Kasumi-1 (cell line): ENCODE results near the gene RALGPS2.

ENCODE experiments used
- DNase-seq, 2 experiments: peaks; one replicate each; lab custom pipeline; 2025; lab: John Stamatoyannopoulos, UW

Gene RALGPS2, protein sequence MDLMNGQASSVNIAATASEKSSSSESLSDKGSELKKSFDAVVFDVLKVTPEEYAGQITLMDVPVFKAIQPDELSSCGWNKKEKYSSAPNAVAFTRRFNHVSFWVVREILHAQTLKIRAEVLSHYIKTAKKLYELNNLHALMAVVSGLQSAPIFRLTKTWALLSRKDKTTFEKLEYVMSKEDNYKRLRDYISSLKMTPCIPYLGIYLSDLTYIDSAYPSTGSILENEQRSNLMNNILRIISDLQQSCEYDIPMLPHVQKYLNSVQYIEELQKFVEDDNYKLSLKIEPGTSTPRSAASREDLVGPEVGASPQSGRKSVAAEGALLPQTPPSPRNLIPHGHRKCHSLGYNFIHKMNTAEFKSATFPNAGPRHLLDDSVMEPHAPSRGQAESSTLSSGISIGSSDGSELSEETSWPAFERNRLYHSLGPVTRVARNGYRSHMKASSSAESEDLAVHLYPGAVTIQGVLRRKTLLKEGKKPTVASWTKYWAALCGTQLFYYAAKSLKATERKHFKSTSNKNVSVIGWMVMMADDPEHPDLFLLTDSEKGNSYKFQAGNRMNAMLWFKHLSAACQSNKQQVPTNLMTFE

DNA sequence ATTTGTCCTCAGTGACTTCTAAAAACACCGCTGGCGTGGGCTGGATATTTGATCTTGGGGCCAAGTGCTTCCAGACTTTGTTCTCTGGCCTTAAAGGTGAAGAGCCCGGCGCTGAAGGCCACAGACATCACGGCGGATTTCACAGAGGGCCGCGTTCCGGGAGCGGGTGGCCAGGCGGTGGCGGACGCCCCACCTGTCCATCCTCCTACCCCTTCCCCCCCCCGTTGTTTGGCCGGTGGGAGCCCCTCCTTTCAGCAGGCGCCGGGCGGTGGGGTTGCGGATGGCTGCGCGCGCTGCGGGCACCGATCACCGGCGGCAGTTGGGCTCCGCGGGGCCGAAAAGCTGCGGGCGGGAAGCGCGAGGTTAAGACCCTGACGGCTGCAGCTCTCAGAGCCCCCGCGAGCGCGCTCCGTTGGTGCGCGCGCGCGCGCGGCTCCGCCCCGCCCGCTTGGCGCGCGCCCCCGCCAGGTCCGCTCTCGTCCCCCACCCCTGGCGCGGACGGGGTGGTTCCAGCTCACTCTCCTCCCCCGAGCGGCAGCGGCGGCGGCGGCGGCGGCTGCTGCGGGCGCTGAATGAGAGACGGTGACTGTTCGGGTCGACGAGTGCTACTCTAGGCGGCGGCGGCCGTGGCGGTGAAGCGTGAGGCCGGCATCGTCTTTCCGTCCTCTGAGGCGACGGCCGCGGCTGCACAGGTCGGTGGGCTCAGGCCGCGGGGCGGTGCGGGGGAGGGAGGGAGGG is at the start of gene RALGPS2:
TSS of gene RALGPS2 (plus strand) at position 517 of the 738 bp plus-strand sequence. CDS start 51,521 bp downstream, outside the sequence.
- peak; percentile 44 to 64 for DNase-seq

DNA sequence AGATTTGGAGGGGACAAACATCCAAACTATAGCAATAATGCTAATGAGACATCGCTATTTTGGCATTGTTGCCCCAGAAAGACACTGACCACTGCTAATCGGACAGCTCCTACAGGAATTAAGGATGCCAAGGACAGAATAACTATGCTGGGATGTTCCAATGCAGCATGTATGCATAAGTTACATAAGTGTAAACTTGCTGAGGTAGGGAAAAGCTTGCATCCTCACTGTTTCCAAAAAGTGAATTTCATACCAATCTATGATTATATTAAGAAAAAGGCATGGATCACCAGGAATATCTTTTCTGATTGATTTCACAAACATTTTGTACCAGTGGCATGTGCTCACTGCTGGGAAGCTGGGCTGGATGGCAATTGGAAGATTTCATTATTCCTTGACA is 45.8 kb upstream of the RALGPS2 start:
- DNase-seq, result no peak

DNA sequence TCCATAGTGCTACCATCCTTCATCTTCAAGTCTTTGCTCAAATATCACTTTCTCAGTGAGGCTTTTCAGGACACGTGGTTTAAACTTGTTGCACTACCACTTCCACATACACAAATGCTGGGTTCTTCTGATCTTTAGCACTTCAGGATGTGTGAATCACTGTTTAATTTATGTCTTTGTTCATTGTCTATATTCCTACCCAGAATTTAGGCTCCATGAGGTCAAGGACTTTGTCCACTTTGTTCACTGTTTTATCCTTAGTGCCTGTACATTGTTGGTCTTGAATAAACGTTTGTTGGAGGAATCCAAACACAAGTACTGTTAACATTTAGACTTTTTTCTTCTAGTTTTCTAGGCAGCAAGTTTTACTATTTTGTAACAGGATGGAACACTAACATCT is 42.6 kb upstream of the RALGPS2 start:
- DNase-seq, result no peak

DNA sequence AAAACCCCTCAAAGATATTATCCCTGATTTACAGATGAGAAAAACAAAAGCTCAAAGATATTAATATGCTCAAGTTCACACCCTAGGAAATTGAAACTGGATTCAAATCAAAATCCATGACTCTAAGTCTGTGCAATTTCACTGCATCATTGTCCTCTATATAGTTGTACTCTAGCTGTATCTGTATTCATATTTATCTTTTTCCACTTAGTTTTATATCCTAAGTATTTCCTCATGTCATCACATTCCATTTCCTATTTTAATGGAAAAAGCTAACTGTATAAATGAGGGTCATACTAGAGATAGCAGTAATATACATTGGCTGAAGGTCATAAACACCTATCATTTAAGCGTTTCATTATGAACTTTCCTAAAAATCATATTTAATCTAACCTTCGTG is 42.2 kb upstream of the RALGPS2 start:
- DNase-seq, result no peak

DNA sequence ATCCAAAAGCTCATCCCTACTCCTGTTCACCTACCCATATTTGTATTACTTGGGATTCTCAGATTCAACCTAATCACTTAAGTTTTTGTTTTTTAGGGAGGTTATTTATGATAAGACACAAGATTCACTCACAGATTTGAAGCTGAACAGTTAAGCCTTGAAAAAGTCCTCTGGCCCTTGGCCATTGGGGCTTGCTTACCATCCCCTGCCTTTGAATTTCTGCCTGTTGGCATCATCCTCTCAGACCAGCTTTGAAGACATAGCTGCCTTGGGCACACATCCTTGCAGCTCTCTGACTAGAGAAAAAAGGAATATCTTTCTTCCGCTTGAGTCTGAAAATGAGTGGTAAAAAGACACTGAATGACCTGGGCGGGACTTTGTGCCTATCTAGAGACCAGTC is 41.8 kb upstream of the RALGPS2 start:
- no peak for DNase-seq

DNA sequence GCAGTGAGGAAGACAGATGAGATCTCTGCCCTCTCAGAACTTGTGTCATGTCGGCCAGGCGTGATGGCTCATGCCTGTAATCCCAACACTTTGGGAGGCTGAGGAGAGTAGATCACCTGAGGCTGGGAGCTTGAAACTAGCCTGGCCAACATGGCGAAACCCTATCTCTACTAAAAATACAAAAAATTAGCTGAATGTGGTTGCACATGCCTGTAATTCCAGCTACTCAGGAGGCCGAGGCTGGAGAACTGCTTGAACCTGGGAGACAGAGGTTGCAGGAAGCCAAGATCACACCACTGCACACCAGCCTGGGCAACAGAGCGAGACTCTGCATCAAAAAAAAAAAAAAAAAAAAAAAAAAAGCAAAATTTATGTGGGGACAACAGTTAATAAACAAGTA is 40.9 kb upstream of the RALGPS2 start:
- no peak for DNase-seq

DNA sequence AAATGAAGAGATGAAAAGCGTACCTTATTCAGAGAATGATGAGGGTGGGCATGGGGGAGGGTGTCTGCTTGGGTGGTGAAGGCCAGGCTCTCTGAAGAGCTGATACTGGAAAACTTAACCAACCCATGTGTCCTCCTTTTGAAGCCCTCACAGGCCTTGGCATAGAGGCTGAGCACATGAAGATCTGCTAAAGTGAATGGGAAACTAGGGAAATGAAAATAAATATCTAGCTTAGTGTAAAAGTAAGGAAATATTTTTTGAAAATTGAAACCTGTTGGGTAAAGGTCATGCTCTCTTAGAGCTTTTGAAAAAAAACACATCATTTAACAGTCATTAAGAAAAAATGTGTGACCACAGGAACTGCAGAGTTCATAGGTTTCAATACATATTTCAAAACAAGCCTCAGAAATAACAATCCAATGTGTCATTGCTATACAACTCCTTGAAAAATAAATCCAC is 40.5 kb upstream of the RALGPS2 start:
- no peak for DNase-seq

DNA sequence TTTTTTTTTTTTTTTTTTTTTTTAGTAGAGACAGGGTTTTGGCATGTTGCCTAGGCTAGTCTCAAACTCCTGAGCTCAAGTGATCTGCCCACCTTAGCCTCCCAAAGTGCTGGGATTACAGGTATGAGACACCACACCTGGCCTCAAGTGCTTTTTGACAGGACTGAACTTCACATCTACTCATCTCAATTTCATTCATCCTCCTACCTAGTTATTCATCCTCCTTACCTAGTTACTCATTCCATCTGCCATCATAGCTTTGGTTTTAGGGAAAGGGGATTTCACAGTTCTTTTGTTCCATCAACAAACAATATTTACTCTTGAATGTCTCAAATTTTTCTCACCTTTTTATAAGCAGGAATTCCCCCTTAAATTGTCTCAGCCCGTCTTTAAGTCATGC is 38.6 kb upstream of the RALGPS2 start:
- DNase-seq, result no peak

DNA sequence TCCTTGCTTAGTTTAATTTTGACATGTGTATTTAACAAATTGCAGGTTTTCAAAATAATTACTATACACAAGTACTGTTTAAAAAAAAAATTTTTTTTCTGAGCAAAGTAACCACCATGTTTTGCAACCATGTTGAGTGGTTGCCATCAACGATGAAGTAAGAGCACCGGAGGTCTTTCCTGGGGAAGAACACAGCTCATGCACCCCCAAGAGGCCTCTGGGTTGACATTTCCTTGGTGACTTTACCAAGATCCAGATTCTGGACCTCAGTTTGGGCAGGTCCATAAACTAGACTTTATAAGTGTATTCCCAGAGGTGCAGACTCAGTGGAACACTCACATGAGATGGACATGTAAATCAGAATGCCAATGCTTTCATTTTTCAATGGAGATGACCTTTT is 36.8 kb upstream of the RALGPS2 start:
- no peak for DNase-seq

DNA sequence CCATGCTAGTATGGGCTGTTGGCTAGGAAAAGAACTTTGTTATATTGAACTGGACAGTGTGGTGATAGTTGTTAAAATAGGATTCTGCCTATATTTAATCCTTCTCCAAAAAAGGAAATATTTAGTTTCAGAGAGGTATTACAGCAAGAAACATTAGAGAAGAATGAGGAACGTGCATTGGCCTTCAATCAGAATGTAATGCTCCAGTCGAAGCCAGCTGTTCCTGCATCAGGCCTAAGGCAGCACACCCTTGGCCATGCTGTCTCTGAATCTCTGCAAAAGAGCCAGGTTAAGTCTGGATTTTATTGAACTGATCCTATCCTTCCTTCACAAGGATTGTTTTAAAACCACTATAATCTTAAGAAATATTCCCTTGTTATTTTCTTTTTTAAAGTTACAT is 35.3 kb upstream of the RALGPS2 start:
- DNase-seq, result no peak

DNA sequence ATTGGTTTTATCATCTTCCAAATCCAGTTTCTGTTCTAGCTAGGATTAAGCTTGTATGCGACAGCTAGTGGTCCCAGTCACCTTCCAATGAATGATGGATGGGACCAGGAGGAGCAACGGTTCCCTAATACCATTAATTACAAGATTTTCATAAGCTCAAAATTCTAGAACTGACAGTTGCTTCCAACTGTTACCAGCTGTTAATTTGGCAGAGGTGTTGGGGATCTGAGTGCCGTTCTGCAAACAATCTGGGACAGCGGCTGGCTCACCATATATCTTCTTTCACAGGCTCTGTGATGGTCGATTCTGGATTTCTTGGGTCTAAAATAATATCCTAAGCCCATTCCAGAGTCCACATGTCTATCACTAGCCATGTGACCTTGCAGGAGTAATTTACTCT is 34.5 kb upstream of the RALGPS2 start:
- DNase-seq, result no peak

DNA sequence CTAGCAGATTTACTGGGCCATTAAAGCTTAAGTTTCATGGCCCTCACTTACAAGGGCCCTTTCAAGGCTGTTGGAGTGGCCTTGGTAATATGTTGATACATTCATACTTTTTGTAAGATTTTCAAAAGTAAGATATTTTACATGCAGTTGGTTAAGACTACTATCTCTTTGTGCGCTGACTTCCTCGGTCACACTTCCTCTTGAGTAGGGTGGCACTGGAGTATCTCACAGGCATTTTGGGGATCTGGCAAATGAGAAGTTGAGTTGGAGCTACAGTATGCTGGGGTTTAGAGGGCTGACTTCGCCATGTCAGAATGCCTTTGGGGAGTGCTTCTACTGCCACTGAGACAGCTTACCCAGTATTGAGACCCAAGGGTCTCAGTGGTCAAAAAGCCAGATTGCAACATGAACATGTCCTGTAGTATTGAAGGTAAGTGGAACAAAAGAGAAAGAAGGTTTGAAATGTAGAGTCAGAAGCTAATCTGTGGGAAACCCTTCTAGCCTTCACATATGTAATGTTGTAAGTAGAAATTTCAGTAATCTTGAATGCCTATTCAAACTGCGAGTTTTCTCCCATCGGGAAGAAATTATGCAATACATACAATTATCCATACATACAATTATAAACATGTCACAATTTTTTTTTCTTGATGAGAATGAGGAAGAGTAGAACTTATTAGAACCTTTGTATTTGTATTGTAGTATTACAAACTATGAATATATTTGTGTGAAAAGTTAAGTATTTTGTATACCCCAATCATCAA is 32.3 kb upstream of the RALGPS2 start:
- no peak for DNase-seq

DNA sequence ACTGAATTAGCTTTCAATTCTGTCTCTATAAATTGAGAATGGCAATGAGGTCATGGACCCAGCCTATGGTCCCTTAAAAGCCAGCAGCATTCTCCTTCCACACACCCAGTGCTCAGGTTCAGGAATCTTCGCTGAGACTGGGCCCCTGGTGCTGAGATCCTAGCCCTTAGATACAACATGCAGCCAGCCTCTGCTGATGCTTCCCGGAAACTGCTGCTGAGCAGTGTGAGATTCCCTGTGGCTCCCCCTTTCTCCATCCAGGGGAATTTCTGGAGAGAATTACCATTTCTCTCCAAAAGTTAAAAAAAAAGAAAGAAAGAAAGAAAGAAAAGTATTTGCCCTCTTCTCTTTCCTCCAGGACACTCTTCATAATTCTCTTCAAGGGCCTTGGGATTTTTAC is 31.7 kb upstream of the RALGPS2 start:
- DNase-seq, result no peak

DNA sequence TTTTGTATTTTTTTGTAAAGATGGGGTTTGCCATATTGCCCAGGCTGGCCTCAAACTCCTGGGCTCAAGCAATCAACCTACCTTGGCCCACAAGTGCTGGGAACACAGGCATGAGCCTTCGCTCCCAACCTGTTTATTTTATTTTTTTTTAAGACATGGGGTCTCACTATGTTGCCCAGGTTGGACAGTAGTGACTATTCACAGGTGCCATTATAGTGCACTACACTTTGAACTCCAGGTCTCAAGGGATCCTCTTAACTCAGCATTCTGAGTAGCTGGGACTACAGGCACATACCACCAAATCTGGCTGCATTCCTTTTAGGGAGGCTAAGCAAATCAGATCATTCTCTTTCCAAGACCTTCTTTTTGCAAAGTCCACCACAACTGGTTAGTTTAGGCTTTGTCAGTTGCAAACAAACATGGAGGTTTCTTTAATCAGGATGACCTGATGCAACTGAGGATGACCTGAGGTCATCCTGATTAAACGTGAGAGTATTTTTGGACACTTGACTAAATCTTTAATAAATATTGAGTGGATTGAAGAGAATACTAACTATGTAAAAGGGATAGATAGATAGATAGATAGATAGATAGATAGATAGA is 30.0 kb upstream of the RALGPS2 start:
- DNase-seq, result no peak

DNA sequence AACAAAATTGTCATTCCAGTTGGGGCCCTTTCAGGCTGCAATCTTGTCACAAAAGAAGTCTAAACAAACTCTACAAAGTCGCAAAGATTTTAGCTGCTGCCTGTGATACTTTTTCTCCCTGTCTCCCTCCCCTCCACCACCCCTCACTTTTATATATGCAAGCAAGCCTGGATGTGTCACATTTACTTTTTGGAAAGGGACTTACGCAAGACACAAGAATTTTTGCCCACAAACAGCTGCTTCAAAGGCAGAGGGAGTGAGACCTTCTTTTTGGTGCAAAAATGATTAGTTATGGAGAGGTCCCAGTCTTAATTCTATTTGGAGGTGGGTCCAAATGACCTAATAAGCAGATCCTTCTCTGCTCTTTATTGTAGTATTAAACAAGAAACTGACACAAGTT is 22.9 kb upstream of the RALGPS2 start:
- no peak for DNase-seq

DNA sequence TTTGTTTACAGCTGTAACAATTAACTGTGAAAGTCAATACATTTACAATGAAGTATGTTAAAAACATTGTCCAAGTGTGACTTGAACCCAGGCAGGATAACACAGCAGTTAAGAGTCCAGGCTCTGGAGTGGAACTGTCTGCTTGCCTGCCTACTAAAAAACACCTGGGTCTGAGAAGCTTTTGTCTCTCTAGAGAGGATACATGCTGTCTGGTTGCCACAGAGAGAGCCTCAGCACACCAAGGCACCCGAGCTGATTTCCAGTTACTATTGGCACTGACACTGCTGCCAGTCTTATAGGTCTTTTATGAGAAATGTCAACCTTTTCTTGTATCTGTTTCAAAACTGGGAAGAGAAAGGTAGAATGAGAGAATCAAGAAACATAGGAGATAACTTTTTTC is 20.2 kb upstream of the RALGPS2 start:
- DNase-seq, result no peak

DNA sequence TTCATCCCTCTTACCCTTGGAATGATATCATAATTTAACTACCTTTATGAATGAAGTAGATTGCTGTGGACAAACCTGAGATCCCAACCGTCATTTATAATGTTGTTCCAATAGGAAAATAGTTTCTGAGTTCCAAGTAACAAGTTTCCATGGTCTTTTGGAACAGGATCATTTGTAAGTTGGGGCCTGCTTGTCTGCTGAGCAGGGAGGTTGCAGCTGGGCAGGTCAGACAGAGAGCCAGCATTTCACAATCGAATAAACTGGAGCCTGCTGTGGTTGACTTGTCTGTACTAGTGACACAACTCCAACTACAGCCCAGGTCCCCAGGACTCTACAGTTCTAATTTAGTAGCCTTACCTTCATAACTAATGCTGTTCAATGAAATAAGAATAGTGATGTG is 18.6 kb upstream of the RALGPS2 start:
- DNase-seq, result no peak

DNA sequence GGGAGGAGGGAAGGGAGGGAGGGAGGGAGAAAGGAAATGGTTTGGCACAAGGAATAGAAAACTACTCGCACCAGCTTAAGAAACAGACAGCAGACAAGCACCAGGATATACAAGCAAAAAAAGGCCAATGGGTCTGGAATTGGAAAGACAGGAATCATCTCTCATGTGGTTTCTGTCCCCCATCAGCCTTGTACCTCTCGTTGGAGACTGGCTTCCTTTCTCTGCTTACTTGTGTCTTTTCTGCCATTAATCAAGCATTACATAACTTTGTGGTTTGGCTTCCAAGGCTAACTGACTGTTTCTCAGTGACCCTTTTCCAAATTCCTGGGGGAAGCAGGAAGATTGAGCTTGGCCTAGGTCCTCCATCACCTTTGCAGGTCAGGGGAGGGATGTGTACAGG is 11.8 kb upstream of the RALGPS2 start:
- no peak for DNase-seq

DNA sequence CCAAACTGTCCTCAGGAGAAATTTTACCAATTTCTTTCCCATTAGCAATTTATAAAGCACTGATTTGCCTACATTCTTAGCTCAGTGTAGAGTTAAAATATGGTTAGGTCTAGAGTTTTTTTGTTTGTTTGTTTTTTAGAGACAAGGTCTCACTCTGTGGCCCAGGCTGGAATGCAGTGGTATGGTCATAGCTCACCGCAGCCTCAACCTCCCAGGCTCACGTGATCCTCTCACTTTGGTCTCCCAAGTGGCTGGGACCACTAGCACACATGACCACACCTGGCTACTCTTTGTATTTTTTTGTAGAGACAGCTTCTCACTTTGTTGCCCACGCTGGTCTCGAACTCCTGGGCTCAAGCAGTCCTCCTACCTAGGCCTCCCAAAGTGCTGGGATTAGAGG is 10.6 kb upstream of the RALGPS2 start:
- DNase-seq, result no peak

DNA sequence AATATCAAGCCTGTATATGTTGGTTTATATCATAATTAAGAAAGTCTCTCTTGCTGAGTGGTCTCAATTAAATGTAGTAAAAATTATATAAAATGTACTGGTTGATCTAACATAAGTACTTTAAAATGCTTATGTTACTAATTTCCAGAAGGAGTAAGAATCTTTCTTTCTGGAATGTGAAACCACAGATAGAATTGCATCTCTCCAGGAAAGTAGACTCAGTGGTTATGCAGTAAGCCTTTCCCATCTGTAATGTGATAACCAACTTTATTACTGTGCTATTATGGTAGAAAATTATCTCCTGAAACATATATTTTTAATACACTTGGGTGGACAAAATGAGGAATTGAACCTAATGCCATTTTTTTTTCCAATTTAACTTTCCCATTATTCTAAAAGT is 8.9 kb upstream of the RALGPS2 start:
- no peak for DNase-seq

DNA sequence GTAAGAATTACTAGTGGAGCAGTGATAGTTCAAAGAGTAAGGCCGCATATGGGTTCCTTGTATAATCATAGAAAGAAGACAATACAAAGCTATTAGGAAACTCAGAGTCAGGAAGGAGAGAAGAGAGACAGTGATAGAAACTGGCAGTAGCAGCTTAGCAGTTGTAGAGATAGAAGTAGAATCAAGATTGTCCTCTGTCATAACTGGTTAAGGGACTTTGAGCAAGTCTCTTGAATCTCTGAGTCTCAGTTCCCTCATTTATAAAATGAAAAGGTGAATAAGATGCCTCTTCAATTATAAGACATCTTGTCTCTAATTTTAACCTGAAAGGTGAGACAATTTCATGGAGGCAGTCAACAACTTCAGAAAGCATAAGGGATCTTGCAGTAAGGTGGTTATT is 6.5 kb upstream of the RALGPS2 start:
- no peak for DNase-seq

DNA sequence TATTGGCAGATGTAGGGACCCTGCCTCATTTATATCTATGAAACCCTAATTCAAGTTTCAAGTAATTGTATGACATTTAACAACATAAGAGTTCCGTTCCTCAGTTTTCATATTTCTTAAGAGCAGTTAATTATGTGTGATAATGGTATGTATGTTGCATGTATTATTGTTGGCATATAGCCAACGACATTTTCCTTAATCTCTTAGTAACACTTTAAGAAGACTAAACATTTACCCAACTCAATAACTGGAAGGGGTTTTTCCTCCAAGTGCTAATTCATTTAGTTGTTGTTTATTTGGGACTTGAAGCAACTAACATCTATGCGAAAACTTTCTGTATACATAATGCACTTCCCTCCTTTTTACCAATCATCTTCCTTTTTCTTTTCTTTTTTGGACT is 1.5 kb upstream of the RALGPS2 start:
- no peak for DNase-seq
